Tibial nerve (tissue), 4 donors: ENCODE measurements around the gene PRL. TPM values are rescaled to one million over a fixed set of nuclear protein-coding genes. Genes with fewer than 3 reads are reported as not detected.

Experiments used
- DNase-seq, 2 donors: peaks; one replicate each; pipeline ENCODE4 v3.0.0-alpha.2; 2019; ENCODE audit warnings: low spot score in 2 of 2
- H3K27ac ChIP-seq, 4 donors: fragments of 200-600 bp; sonication (generic) in 3 of 4; one replicate each; pipeline ENCODE4 v1.5.1; 2017 to 2019; ENCODE audit warnings: mild to moderate bottlenecking in 1 of 4
- H3K27me3 ChIP-seq, 2 donors: fragments of 200-600 bp; sonication (generic) in 1 of 2; one replicate each; pipeline versions ENCODE4 v1.5.1 to v1.6.0; 2017 to 2019
- H3K36me3 ChIP-seq, 3 donors: fragments of 200-600 bp; sonication (generic); one replicate each; pipeline ENCODE4 v1.5.1; 2018 to 2019
- H3K4me1 ChIP-seq, 4 donors: fragments of 200-600 bp; sonication (generic) in 3 of 4; one replicate each; pipeline ENCODE4 v1.5.1; 2017 to 2019
- H3K4me3 ChIP-seq, 4 donors: fragments of 200-600 bp; sonication (generic) in 3 of 4; one replicate each; pipeline ENCODE4 v1.5.1; 2017 to 2019; ENCODE audit warnings: mild to moderate bottlenecking in 1 of 4, moderate library complexity in 1 of 4
- H3K9me3 ChIP-seq, 4 donors: fragments of 200-600 bp; sonication (generic) in 3 of 4; one replicate each; pipeline ENCODE4 v1.5.1; 2017 to 2019
- CTCF ChIP-seq, 5 experiments: fragments of 200-600 bp in 3 of 5; fragments of 450-650 bp in 2 of 5; sonication (generic) in 3 of 5; IDR thresholded peaks; one replicate each; pipeline ENCODE4 v1.5.1; 2016 to 2019; ENCODE audit warnings: antibody characterized with exemption in 5 of 5, mild to moderate bottlenecking in 3 of 5, moderate library complexity in 2 of 5
- EP300 ChIP-seq, 2 donors: sonication (generic); formaldehyde crosslinking; IDR thresholded peaks; one replicate each; pipeline ENCODE4 v1.6.1; 2017; ENCODE audit warnings: antibody characterized with exemption in 2 of 2, mild to moderate bottlenecking in 1 of 2
- POLR2A ChIP-seq, 2 donors: fragments of 450-650 bp; IDR thresholded peaks; one replicate each; pipeline ENCODE4 v1.6.1; 2017; ENCODE audit warnings: antibody characterized with exemption in 2 of 2, mild to moderate bottlenecking in 2 of 2, moderate library complexity in 2 of 2
- WGBS, 2 donors: methylation state at CpG; one replicate each; pipeline ENCODE4 v1.1.5; 2018; 5-methylcytosine and 5-hydroxymethylcytosine counted together
- total RNA-seq, 4 donors: library from RNA; depleted of rRNA; stranded (reverse); fragments of >200 nt; gene quantifications; one replicate each; pipeline ENCODE4 v1.1.0, GENCODE V29; 2016

PRL gene
- total RNA-seq, 4 donors from 2014 or later: not detected

DNA sequence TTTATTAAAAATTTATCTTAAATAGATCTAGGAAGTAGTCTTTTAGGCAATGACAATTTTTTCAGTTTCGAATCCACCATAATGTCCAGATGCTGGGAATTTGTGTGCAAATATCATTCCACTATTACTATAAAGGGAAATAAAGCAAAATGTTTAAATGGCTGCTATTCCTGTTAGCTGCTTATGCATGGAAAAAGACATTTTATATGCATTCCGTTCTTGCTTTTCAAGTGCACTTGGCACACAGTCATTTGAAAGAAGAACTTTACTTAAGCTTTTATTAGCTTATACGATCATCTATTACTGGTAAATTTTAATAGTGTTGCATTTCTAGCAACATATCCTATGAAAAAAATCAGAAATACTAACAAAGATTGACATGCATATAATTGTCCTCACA is 42.0 kb downstream of the PRL start:
- H3K36me3 ChIP-seq: no peaks in the 10 kb centered on the region
- no peak for DNase-seq
- WGBS, 2 donors: 61 to 76% methylated on average over 3 of the region's 3 CpGs
- H3K27ac ChIP-seq: no peak overlapping the region
- TF ChIP-seq CTCF (IDR thresholded peaks at IDR 0.05) (no peak), POLR2A (IDR thresholded peaks at IDR 0.05) (no peak), EP300 (IDR thresholded peaks at IDR 0.05) (no peak)
- H3K9me3 ChIP-seq: no peaks in the 10 kb centered on the region
- no peak overlapping the region for H3K4me3 ChIP-seq
- H3K27me3 ChIP-seq: no peaks in the 10 kb centered on the region
- peaks cover 0 to 11% (median 0%) of the 10 kb centered on the region in 4 donors for H3K4me1 ChIP-seq

GRCh38 chr6:22253955-22254655 is 42.7 kb downstream of the PRL start:
- WGBS, 2 donors: 57 to 63% methylated on average over 1 of the region's 1 CpG
- Histone ChIP-seq H3K4me1 (peaks cover 0 to 19% (median 0%) of the 10 kb centered on the region in 4 donors), H3K36me3 (no peaks in the 10 kb centered on the region), H3K27me3 (no peaks in the 10 kb centered on the region), H3K27ac (no peak overlapping the region), H3K4me3 (no peak overlapping the region), H3K9me3 (no peaks in the 10 kb centered on the region)
- TF ChIP-seq CTCF (IDR thresholded peaks at IDR 0.05): no peak
- TF ChIP-seq EP300 (IDR thresholded peaks at IDR 0.05): no peak
- no peak for TF ChIP-seq POLR2A (IDR thresholded peaks at IDR 0.05)
- DNase-seq: no peak

DNA sequence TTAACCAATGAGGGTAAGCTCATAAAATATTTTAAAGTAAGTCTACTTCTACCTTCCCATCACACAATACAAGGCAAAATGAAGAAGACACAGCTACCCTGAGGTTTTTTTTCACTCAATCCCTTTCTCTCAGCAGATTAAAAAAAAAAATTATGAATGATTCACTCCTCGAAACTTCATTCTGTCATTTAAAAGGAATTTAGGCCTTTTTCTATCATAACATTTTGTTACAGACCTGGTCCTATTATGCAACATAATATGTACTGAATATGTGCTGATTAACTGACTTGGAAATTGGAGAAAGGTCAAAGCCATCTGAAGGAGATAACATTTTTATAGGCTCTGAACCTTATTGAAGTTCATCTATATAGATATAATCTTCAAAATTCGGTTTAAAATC is 45.5 kb downstream of the PRL start:
- no peak overlapping the region for H3K27ac ChIP-seq
- WGBS, 2 donors: 63 to 64% methylated on average over 2 of the region's 2 CpGs

GRCh38 chr6:22250486-22250885 is 46.4 kb downstream of the PRL start:
- H3K4me3 ChIP-seq: no peak overlapping the region
- H3K36me3 ChIP-seq: no peaks in the 10 kb centered on the region
- no peak overlapping the region for H3K27ac ChIP-seq
- DNase-seq: no peak
- H3K9me3 ChIP-seq: no peaks in the 10 kb centered on the region
- H3K4me1 ChIP-seq: peaks cover 0 to 28% (median 0%) of the 10 kb centered on the region in 4 donors
- TF ChIP-seq CTCF (IDR thresholded peaks at IDR 0.05): no peak
- TF ChIP-seq POLR2A (IDR thresholded peaks at IDR 0.05): no peak
- no peak for TF ChIP-seq EP300 (IDR thresholded peaks at IDR 0.05)
- 50% methylated on average over 1 of the region's 1 CpG for WGBS, 2 donors
- H3K27me3 ChIP-seq: no peaks in the 10 kb centered on the region

More for the DNA sequence above, 45.5 kb downstream of the PRL start:
- Histone ChIP-seq H3K27me3 (no peaks in the 10 kb centered on the region), H3K36me3 (no peaks in the 10 kb centered on the region), H3K9me3 (no peaks in the 10 kb centered on the region), H3K4me1 (peaks cover 0 to 28% (median 0%) of the 10 kb centered on the region in 4 donors), H3K4me3 (no peak overlapping the region)
- no peak for DNase-seq
- TF ChIP-seq CTCF (IDR thresholded peaks at IDR 0.05) (no peak), EP300 (IDR thresholded peaks at IDR 0.05) (peak in 1 of 2 donors; percentile 25)

- no peaks in the 10 kb centered on the region for H3K9me3 ChIP-seq
- no peaks in the 10 kb centered on the region for H3K27me3 ChIP-seq
- H3K27ac ChIP-seq: no peak overlapping the region
- peaks cover 0 to 28% (median 0%) of the 10 kb centered on the region in 4 donors for H3K4me1 ChIP-seq
- WGBS, 2 donors: 55 to 63% methylated on average over 9 of the region's 9 CpGs
- no peaks in the 10 kb centered on the region for H3K36me3 ChIP-seq
- H3K4me3 ChIP-seq: no peak overlapping the region
- no peak for DNase-seq
- no peak for TF ChIP-seq EP300 (IDR thresholded peaks at IDR 0.05)
- no peak for TF ChIP-seq CTCF (IDR thresholded peaks at IDR 0.05)
- TF ChIP-seq POLR2A (IDR thresholded peaks at IDR 0.05): no peak
Observed at GRCh38 chr6:22249711-22250350, 47.0 kb downstream of the PRL start.
